NCI-H2081 (cell line): Measurements from ENCODE around the gene ADD2.
"Not testable (repeated sequence)": the region's sequence is repeated elsewhere in the genome, so short reads cannot be mapped to it uniquely, and the experiment has no call there.

Experiments
- DNase-seq, 2 experiments: peaks; one replicate each; lab custom pipeline; 2025; lab: John Stamatoyannopoulos, UW

ADD2 gene

GRCh38 chr2:70632966-70633365 lies 135.0 kb downstream of the ADD2 start:
- DNase-seq: no peak

- DNase-seq: no peak
Measured at GRCh38 chr2:70632388-70632787, 135.6 kb downstream of the ADD2 start.

GRCh38 chr2:70630761-70631160 lies 137.2 kb downstream of the ADD2 start:
- DNase-seq: no peak

- peak in 1 of 2 experiments; percentile 2 for DNase-seq
Measured at GRCh38 chr2:70627211-70627898, 140.6 kb downstream of the ADD2 start.

- no peak for DNase-seq
Measured at GRCh38 chr2:70626254-70626990, 141.6 kb downstream of the ADD2 start.

- not testable (repeated sequence) for DNase-seq
Measured at GRCh38 chr2:70621536-70621935, 146.5 kb downstream of the ADD2 start.

- peak in 1 of 2 experiments; percentile 2 for DNase-seq
Measured at GRCh38 chr2:70620020-70620419, 148.0 kb downstream of the ADD2 start.

GRCh38 chr2:70619167-70619566 lies 148.8 kb downstream of the ADD2 start:
- DNase-seq: no peak

GRCh38 chr2:70616168-70616694 lies 151.8 kb downstream of the ADD2 start:
- DNase-seq: no peak

GRCh38 chr2:70615222-70615621 lies 152.8 kb downstream of the ADD2 start:
- no peak for DNase-seq

GRCh38 chr2:70613521-70613920 lies 154.5 kb downstream of the ADD2 start:
- DNase-seq: no peak

- DNase-seq: no peak
Measured at GRCh38 chr2:70612574-70612973, 155.4 kb downstream of the ADD2 start.

- DNase-seq: no peak
Measured at GRCh38 chr2:70608373-70608772, 159.6 kb downstream of the ADD2 start.

- DNase-seq: no peak
Measured at GRCh38 chr2:70607121-70607561, 160.9 kb downstream of the ADD2 start.
